ENCODE measurements around the gene TGFBR3L. TPM values are rescaled to one million over a fixed set of nuclear protein-coding genes. Genes with fewer than 3 reads are reported as not detected.

The TGFBR3L gene
- total and polyA plus RNA-seq, 2 of the 13 experiments (the other 11 are each of a cell fraction or from before 2014, with no cell fraction given), result 0.20 to 1.0 TPM

GRCh38 chr19:7932276-7932929, 17.8 kb downstream of the TGFBR3L start (continued):
- TF ChIP-seq ZNF224 (CRISPR knock-in tag; IDR thresholded peaks at IDR 0.05), result no peak
- TF ChIP-seq, protein P1, sequence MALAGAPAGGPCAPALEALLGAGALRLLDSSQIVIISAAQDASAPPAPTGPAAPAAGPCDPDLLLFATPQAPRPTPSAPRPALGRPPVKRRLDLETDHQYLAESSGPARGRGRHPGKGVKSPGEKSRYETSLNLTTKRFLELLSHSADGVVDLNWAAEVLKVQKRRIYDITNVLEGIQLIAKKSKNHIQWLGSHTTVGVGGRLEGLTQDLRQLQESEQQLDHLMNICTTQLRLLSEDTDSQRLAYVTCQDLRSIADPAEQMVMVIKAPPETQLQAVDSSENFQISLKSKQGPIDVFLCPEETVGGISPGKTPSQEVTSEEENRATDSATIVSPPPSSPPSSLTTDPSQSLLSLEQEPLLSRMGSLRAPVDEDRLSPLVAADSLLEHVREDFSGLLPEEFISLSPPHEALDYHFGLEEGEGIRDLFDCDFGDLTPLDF (CRISPR knock-in tag; IDR thresholded peaks at IDR 0.05), result no peak
- TF ChIP-seq MXI1 (IDR thresholded peaks at IDR 0.05; ENCODE audit: borderline replicate concordance, low read depth, low read length), result no peak
- TF ChIP-seq ZBTB33 (CRISPR knock-in tag; IDR thresholded peaks at IDR 0.05), result no peak
- TF ChIP-seq HOMEZ (CRISPR knock-in tag; IDR thresholded peaks at IDR 0.05; ENCODE audit: low read depth), result no peak
- TF ChIP-seq NFKBIZ (CRISPR knock-in tag; IDR thresholded peaks at IDR 0.05), result no peak

DNA sequence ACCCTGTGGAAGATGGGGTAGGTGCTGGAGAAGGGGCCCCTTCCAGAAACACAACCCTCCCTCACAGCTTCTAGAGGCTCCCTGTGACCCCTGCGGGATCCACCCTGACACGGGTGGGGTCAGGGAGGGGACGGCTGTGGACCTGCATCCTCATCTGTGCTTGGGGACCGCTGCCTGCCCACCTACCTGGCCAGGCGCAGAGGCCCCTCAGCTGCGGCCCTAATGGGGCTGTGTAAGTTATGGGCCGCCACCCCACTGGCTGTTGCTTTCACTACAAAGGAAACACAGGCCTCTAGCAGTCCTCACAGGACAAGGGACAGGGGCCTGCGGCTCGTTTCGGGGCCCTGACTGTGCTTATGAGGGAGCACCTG, 18.3 kb downstream of the TGFBR3L start:
- FAIRE-seq (no peak), DNase-seq (ENCODE audit: low spot score) (no peak), ATAC-seq (no peak)
- in situ Hi-C loops (cut with HindIII; ENCODE audit: extremely low pct_ligation_motif_present, low pct_unique_long_range_greater_than_20kb) (no loop called here), intact Hi-C loops (cut with micrococcal nuclease; ENCODE audit: unreplicated experiment) (no loop called here)
- POLR2A ChIA-PET, result interaction anchor here (5.2 kb wide), 1 partner anchor 10 kb away, joined by 57 read pairs; the partner anchor contains the start of gene TIMM44
- 100% methylated on average over 1 of the region's 10 CpGs for WGBS (ENCODE audit: low lambda C conversion rate)
- Histone ChIP-seq H3K9ac (ENCODE audit: insufficient read depth, low read depth, low read length) (no peak overlapping the region), H3K9me3 (ENCODE audit: low read length) (no peaks in the 10 kb centered on the region), H3K27ac (ENCODE audit: extremely low read length, insufficient read depth, low read length) (no peak overlapping the region), H3K4me1 (ENCODE audit: insufficient read depth, low read length) (no peaks in the 10 kb centered on the region), H3K4me2 (ENCODE audit: low read depth, low read length) (no peak overlapping the region), H3K36me3 (replicated peaks in 1 of 2; ENCODE audit: control insufficient read depth in 1 of 2, insufficient read depth in 2 of 2, low read length in 2 of 2) (peaks cover 38 to 71% of the 10 kb centered on the region in 2 experiments; a peak in 4 of 5 replicates), H3K79me2 (ENCODE audit: insufficient read depth, low read length) (no peaks in the 10 kb centered on the region), H3K4me3 (replicated peaks in 1 of 3; ENCODE audit: insufficient read depth in 1 of 3, low read depth in 2 of 3, low read length in 3 of 3) (no peak overlapping the region), H4K20me1 (ENCODE audit: insufficient read depth, low read length) (no peaks in the 10 kb centered on the region), H2AFZ (ENCODE audit: low read length) (no peak overlapping the region), H3K27me3 (ENCODE audit: control insufficient read depth in 1 of 2, insufficient read depth in 2 of 2, low read length in 2 of 2) (no peaks in the 10 kb centered on the region)
- no peak for TF ChIP-seq ZNF441 (CRISPR knock-in tag; IDR thresholded peaks at IDR 0.05; ENCODE audit: borderline replicate concordance)
- TF ChIP-seq MLLT10 (CRISPR knock-in tag; IDR thresholded peaks at IDR 0.05), result no peak
- TF ChIP-seq ARNT (IDR thresholded peaks at IDR 0.05), result no peak
- no peak for TF ChIP-seq ATF7-NPFF (CRISPR knock-in tag; IDR thresholded peaks at IDR 0.05; ENCODE audit: low read depth)
- no peak for TF ChIP-seq ZFX (CRISPR knock-in tag; IDR thresholded peaks at IDR 0.05; ENCODE audit: low read depth)
- no peak for TF ChIP-seq ZNF234 (CRISPR knock-in tag; conservative IDR thresholded peaks at IDR 0.05)
- no peak for TF ChIP-seq SOX6 (IDR thresholded peaks at IDR 0.05)
- TF ChIP-seq SOX6 (CRISPR knock-in tag; IDR thresholded peaks at IDR 0.05), result no peak
- no peak for TF ChIP-seq ZNF432 (CRISPR knock-in tag; IDR thresholded peaks at IDR 0.05; ENCODE audit: borderline replicate concordance)
- BruUV-seq (replicated peaks), result no TSS peak
- CTCF ChIA-PET (ENCODE audit: low intra/inter-chr PET ratio, low total read pairs), result no interaction called here

Measured in HepG2 (cell line).